HFFc6 (cell line): ENCODE data around the gene TELO2. TPM values are rescaled to one million over a fixed set of nuclear protein-coding genes. Genes with fewer than 3 reads are reported as not detected.

ENCODE experiments used
- DNase-seq: peaks from one replicate; pipeline ENCODE4 v3.0.0-alpha.2; 2018
- H3K27ac Mint-ChIP-seq: 2 replicates; pipeline ENCODE4 v1.8.0; 2020; ENCODE audit warnings: mild to moderate bottlenecking, mixed read lengths
- H3K27me3 Mint-ChIP-seq: 2 replicates; pipeline ENCODE4 v1.8.0; 2021; ENCODE audit warnings: mild to moderate bottlenecking, moderate library complexity, mixed read lengths; ENCODE audit not compliant: insufficient read depth
- H3K36me3 Mint-ChIP-seq: 2 replicates; pipeline ENCODE4 v1.8.0; 2021; ENCODE audit warnings: low read depth, mixed read lengths
- H3K4me1 Mint-ChIP-seq: 2 replicates; pipeline ENCODE4 v1.8.0; 2020; ENCODE audit warnings: low read depth, mixed read lengths
- H3K4me3 Mint-ChIP-seq: 2 replicates; pipeline ENCODE4 v1.8.0; 2020; ENCODE audit warnings: mild to moderate bottlenecking, moderate library complexity, mixed read lengths
- H3K9me3 Mint-ChIP-seq: 2 replicates; pipeline ENCODE4 v1.8.0; 2020; ENCODE audit warnings: mild to moderate bottlenecking, mixed read lengths
- total RNA-seq, 6 experiments: library from RNA; stranded (reverse); fragmentation: NEBNext Ultra II Directional; extraction: Animal tissue kit (Norgen Biotek cat#: 25700); gene quantifications; 2 replicates in 1 of 6; 3 replicates in 5 of 6; pipeline ENCODE4 v1.2.3, GENCODE V29; 2021
- TF ChIP-seq, protein P1 (sequence below): fragments of 200-600 bp; sonication (generic); IDR thresholded peaks from 2 replicates; pipeline ENCODE4 v1.5.0; 2021; ENCODE audit warnings: antibody characterized with exemption, mild to moderate bottlenecking

TELO2 gene
- total RNA-seq, 6 experiments from 2014 or later: 28.6 to 37.4 (median 34.8) TPM

DNA sequence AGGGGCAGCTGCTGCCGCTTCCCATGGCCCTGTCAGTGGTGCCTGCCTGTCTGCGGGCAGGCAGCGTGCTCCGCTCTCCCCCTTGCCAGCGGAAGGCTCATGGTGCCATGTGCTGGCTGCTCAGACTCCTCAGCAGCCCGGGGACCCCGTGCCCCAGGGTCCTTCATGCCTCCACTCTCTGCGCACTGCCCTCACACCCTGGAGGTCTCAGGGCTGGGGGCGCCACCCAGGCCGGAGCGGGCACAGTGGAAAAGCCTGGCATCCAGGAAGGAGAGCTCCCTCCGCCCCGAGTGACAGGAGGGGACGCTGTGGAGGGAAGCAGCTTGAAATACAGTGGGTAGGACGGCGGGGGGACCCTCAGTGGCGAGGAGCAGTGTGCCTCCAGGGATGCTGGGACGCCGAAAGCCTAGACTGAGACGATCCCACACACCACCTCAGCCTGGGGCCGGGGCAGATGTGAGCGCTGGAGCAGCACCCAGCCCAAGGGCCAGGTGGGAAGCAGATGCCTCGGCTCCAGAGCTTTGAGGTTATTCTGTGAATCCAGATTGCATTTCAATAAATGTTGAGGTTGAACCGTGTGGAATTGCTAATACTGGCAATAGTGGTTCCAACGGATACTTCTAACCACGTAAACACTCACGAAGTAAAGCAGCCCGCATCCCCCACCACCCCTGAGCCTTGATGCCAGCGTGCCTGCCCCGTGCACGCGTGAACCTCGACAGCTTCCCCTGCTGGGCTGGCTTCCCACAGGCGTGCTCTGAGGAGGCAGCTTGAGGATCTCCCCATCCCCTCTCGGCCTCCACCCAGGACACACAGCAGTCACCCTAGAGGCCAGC is 46.8 kb downstream of the TELO2 start:
- Mint-ChIP-seq H3K4me3 (no peak overlapping the region), H3K27me3 (peaks cover 7% of the 10 kb centered on the region; the same call in 1 of the 2 replicates), H3K36me3 (peaks cover 30% of the 10 kb centered on the region), H3K4me1 (peaks cover 34% of the 10 kb centered on the region), H3K27ac (no peak overlapping the region), H3K9me3 (no peaks in the 10 kb centered on the region)
- TF ChIP-seq, protein P1, sequence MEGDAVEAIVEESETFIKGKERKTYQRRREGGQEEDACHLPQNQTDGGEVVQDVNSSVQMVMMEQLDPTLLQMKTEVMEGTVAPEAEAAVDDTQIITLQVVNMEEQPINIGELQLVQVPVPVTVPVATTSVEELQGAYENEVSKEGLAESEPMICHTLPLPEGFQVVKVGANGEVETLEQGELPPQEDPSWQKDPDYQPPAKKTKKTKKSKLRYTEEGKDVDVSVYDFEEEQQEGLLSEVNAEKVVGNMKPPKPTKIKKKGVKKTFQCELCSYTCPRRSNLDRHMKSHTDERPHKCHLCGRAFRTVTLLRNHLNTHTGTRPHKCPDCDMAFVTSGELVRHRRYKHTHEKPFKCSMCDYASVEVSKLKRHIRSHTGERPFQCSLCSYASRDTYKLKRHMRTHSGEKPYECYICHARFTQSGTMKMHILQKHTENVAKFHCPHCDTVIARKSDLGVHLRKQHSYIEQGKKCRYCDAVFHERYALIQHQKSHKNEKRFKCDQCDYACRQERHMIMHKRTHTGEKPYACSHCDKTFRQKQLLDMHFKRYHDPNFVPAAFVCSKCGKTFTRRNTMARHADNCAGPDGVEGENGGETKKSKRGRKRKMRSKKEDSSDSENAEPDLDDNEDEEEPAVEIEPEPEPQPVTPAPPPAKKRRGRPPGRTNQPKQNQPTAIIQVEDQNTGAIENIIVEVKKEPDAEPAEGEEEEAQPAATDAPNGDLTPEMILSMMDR: no peak
- no peak for DNase-seq

DNA sequence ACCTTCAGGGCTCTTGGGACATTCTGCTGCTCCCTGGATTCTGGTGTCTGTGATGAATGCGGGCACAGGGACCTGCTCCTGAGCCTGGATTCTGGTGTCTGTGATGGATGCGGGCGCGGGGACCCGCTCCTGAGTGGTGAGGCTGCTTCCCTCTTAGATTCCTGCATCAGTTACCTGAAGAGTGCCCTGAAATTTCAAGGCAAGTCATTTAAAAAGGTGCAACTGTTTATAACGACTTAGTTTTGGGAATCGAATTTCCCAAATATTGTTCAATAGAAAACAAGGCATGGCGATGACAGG is 47.3 kb downstream of the TELO2 start:
- Mint-ChIP-seq H3K4me1 (peaks cover 28% of the 10 kb centered on the region), H3K36me3 (peaks cover 24% of the 10 kb centered on the region), H3K4me3 (no peak overlapping the region), H3K9me3 (no peaks in the 10 kb centered on the region), H3K27ac (no peak overlapping the region), H3K27me3 (peaks cover 5% of the 10 kb centered on the region; the same call in 1 of the 2 replicates)
- DNase-seq: no peak
- TF ChIP-seq, protein P1: no peak

DNA sequence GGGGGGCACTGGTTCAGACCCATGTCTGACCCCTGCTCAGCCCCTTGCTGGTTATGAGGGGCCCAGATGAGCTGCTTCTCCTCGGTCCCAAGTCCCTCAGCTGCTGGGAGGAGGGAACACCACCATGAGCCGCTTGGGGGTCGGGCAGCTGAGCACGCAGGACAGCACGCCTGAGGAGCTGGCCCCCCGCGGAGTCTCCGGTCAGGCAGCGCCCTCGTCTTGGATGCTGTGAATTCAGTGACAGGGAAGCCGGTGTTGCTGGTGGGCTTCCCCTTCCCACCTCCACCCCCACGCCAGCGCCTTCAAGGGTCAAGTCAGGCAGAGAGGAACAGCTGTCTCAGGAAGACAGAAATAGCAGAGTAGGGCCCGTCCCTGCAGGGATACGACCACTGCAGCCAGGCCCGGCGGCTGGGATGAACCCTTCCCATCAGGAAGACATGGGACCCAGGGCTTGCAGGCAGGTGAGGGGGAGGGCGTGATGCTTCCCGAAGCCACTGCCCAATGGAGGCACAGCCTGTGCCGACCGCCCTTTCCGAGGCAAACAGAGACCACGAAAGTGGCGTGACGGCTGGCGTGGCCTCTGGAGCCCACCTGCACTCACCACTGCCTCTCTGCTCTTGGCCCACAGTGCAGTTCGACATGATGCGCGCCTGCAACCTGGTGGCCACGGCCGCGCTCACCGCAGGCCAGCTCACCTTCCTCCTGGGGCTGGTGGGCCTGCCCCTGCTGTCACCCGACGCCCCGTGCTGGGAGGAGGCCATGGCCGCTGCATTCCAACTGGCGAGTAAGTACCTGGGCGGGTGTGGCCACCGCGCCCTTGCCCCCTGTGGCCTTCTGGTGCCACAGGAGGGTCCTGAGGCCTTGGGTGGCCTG is 48.4 kb downstream of the TELO2 start:
- no peak overlapping the region for H3K27ac Mint-ChIP-seq
- H3K36me3 Mint-ChIP-seq: peaks cover 20% of the 10 kb centered on the region
- no peak for DNase-seq
- H3K4me3 Mint-ChIP-seq: no peak overlapping the region
- no peaks in the 10 kb centered on the region for H3K9me3 Mint-ChIP-seq
- peaks cover 22% of the 10 kb centered on the region for H3K4me1 Mint-ChIP-seq
- H3K27me3 Mint-ChIP-seq: peaks cover 5% of the 10 kb centered on the region; the same call in 1 of the 2 replicates
- TF ChIP-seq, protein P1: no peak

DNA sequence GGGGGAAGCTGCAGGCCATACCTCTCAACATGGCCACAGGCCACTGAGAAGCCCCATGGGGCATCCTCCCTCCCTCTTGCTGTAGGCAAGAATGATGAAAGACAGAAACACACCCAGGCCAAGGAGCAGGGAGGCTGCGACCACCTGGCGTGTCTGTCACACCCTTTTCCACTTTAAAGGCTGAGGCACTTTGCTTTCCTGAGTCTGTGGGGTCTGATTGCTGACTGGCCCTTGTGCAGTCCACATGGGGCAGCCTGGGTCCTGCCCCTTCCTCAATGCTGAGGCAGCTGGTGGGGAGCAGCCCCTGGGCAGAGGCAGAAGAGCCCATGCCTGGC is 49.0 kb downstream of the TELO2 start:
- H3K4me3 Mint-ChIP-seq: no peak overlapping the region
- H3K4me1 Mint-ChIP-seq: peaks cover 18% of the 10 kb centered on the region
- H3K36me3 Mint-ChIP-seq: peaks cover 14% of the 10 kb centered on the region
- peak overlapping the region; percentile 86; the same call in 1 of the 2 replicates for H3K27ac Mint-ChIP-seq
- TF ChIP-seq, protein P1: no peak
- H3K9me3 Mint-ChIP-seq: no peaks in the 10 kb centered on the region
- DNase-seq: no peak
- peaks cover 5% of the 10 kb centered on the region; the same call in 1 of the 2 replicates for H3K27me3 Mint-ChIP-seq

DNA sequence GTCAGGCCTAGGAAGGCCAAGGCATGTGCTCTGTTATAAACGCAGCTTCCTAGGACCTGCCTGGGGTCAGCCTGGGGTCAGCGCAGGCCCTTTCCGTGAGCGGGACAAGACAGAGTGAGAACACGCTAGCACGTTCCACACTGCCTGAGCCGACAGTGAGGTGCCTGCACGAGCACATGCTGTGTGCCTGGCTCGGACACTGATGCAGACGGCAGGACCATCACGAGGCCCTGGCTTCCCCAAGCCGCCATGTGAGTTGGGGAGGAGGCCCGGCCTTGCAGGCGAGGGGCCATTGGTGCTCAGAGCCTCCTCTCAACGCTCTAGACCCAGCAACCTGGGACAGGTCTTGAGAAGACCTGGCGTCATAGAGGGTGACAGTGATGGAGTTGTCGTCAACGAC is 49.4 kb downstream of the TELO2 start:
- Mint-ChIP-seq H3K4me1 (peaks cover 18% of the 10 kb centered on the region), H3K36me3 (peaks cover 12% of the 10 kb centered on the region), H3K27me3 (peaks cover 5% of the 10 kb centered on the region; the same call in 1 of the 2 replicates), H3K4me3 (no peak overlapping the region), H3K27ac (peak overlapping the region; percentile 86), H3K9me3 (no peaks in the 10 kb centered on the region)
- TF ChIP-seq, protein P1: no peak
- no peak for DNase-seq
